HG03342 (cell line): ENCODE measurements around the gene SLC15A5.
A peak's percentile ranks its signal among the peaks of the same experiment; 100 is the strongest.

Source experiments
- ATAC-seq: cut with Tn5 transposase; IDR thresholded peaks from one replicate; pipeline ENCODE4 v1.9.1; 2021; ENCODE audit warnings: mild to moderate bottlenecking, moderate library complexity; ENCODE audit not compliant: unreplicated experiment

The SLC15A5 gene

GRCh38 chr12:16266085-16266484 is 11.4 kb downstream of the SLC15A5 start:
- no peak for ATAC-seq

- no peak for ATAC-seq
Observed at GRCh38 chr12:16261944-16262475, 15.5 kb downstream of the SLC15A5 start.

GRCh38 chr12:16260206-16260605 is 17.3 kb downstream of the SLC15A5 start:
- ATAC-seq: no peak

DNA sequence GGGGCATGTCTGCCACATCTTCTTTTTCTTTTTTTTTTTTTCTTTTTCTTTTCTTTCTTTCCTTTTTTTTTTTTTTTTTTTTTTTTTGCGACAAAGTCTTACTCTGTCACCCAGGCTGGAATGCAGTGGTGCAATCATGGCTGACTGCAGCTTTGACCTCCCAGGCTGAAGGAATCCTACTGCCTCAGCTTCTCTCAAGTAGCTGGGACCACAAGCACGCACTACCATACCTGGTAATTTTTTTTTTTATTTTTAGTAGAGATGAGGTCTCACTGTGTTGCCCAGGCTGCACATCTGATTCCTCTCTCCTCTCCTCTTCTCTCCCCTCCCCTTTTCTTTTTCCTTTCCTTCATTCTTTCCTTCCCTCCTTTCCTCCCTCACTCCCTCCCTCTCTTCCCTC is 18.5 kb downstream of the SLC15A5 start:
- no peak for ATAC-seq

DNA sequence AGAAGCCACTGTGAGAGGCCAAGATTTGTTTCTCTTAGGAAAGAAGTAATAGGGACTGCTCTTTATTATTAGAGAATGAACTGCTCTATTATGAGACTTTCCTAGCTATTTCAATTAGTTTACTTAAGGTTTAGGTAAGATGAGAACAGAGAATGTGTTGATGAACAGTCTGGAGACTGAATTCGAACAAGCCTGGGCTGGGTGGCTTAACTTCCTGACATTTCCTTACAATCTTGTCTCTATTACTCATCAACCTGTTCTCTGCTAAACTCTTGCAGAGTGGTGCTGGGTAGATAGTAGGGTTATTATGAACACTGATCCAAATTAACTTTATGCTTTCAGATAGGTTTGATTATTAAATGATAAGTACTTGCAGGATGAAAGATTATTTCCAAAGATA is 31.2 kb downstream of the SLC15A5 start:
- ATAC-seq: no peak

GRCh38 chr12:16245209-16245608 is 32.3 kb downstream of the SLC15A5 start:
- ATAC-seq: no peak

- no peak for ATAC-seq
Observed at GRCh38 chr12:16243487-16244412, 33.7 kb downstream of the SLC15A5 start.

GRCh38 chr12:16241346-16241745 is 36.1 kb downstream of the SLC15A5 start:
- no peak for ATAC-seq

DNA sequence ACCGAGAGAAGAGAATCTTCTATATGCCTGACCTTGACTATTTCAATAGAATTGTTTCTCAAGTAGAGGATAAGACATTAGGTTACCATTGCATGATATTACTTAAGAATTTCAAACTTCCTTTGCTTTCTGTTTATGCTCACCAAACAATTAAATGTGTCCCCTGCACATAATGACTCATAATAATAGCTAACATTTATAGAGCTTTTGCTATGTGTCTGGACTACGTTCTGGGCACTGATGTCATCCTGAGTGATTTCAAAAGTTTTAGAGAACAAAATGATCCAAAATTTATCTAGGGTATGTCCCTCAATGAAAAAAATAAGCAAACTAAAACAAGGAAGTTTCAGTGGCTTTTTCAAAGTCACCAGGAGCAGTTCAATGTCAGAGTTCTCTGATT is 38.8 kb downstream of the SLC15A5 start:
- ATAC-seq: no peak

DNA sequence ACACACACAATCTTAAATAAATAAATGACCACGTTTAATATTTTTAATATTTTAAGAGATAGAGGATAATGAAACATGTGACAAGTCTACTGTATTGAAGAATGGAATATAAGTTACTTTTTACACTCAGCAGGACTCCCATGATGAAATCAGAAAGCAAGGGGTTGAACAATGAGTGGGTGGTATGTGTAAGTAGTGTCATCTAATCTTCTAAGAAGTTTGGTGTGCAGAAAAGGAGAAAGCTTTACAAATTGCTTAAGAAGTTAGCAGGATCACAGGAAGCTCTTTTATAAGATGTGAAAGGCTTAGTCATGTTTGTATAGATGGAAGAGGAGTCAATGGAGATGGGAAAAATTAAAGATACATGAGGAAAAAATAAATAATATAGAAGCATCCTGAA is 47.8 kb downstream of the SLC15A5 start:
- no peak for ATAC-seq

- peak; percentile 47 for ATAC-seq
Observed at GRCh38 chr12:16228067-16228466, 49.4 kb downstream of the SLC15A5 start.

DNA sequence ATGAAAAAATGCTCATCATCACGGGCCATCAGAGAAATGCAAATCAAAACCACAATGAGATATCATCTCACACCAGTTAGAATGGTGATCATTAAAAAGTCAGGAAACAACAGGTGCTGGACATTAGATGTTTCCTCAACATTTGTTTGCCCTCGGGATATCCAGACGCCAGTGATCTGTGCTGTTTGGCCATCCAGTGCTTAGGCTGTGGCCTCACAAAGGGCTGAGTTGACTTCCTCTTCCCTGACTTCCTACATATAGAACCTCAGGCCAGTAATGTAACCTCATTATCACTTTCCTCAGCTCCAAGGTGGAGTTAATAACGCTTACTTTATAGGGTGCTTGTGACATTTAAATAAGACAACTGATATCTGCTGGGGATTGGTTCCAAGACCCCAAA is 51.8 kb downstream of the SLC15A5 start:
- no peak for ATAC-seq

DNA sequence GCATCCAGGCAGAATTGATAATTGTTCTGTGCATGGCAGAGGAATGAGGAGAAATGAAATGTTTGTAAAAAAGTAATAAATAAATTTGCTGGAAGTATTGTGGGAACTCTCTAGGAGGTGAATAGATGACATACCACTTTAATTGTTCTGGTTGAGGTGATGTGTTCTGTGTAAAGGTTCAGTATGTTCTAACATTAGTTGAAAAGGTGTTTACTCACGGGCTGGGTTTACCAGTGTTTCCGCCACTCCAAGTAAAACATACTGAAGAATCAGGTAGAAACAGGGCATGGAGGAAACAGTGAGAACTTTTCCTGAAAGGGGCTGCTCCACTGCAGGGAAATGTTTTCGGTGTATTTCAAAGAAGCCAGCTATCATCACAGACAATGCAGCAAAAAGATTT is 53.3 kb downstream of the SLC15A5 start:
- no peak for ATAC-seq

DNA sequence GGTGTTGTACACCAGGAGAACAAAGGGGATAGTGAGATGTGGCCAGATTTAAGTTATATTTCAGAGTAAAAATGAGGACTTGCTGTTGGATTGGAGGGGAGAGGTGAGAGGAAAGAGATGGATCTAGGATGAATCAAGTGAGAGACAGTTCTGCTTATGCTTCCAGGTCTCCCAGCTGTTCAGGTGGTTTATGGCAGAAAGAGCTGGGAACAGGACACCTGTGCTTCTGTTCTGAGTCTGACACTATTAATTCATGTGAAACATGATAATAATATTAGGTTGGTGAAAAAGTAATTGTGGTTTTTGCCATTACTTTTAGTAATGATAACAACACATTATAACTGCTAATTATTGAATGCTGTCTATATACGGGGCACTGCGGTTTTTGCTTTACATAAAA is 55.7 kb downstream of the SLC15A5 start:
- ATAC-seq: no peak

DNA sequence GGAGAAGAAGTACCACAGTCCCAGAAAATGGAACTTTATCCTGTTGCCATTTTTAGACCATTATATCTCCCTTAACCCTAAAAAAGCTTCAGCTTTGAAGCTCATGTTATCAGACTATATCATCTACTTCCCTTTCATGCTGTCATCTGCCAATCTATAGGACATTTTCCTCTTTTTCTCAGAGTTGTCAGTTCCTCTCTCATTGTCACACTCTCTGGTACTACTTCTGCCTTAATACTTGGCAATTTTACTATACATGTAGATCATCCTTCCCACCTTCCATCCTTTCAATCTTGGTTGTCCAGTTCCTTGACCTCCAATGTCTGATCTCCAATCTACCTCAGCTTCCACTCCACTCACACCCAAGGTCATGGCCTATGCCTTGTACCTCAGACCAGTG is 57.4 kb downstream of the SLC15A5 start:
- no peak for ATAC-seq

GRCh38 chr12:16218934-16219751 is 58.3 kb downstream of the SLC15A5 start:
- ATAC-seq: no peak

GRCh38 chr12:16218234-16218633 is 59.3 kb downstream of the SLC15A5 start:
- no peak for ATAC-seq

- no peak for ATAC-seq
Observed at GRCh38 chr12:16211731-16212130, 65.8 kb downstream of the SLC15A5 start.

DNA sequence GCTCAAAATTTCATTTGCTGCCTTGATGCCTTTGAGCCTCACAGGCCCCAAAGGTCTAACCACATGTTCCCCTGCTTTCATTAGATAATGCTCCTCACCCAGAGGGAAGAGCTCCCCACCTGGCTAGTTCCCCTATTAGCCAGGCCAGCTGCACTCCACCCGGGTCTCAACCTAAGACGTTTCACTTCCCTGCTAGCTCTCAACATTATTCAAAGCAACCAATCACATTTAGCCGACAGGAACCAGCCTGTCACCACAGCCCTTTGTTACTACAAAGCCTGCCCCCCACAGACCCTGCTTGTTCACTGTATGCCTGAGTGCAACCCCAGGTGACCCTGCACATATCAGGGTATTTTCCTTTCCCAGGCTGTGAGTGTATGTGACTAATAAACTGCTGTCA is 78.6 kb downstream of the SLC15A5 start:
- ATAC-seq: peak; percentile 91

DNA sequence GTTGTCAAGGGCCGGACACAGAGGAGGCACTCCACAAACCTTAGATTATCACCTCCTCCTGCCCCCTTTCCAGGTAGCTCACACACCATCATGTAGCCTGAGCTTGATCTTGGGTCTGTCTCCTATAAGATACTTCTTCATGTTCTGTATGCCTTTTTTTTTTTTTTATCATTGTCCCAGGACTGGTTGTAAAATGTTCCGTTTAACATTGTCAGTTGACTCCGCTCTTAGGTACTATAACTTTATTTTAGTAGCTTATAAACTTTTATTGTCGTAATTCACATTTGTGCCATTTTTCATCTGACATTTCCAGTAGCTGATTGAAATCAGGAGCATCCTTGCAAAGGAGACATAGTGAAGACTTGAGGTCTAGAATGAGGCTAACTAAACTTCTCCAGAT is 79.9 kb downstream of the SLC15A5 start:
- no peak for ATAC-seq

DNA sequence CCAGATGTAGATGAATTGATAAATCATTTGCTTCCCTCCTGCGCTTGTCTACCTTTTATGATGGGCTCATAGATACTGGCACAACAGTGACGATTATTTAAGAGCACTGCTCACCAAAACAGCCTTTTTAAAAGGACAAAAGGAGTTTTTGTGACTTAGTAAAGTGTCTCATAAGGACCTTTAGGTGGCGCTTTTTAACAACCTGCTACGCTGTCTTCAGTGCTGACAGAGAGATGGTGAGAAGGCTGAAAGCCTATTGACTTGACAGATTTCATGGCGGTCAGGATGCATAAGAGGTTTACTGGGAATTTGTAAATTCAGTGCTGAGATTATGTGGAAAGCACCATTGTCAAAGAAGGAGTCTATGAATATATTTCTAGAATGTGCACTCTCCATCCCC is 87.6 kb downstream of the SLC15A5 start:
- ATAC-seq: no peak

- ATAC-seq: no peak
Observed at GRCh38 chr12:16187660-16188059, 89.8 kb downstream of the SLC15A5 start.
